Activated CD8-positive, alpha-beta T cell treated with anti-CD3 and anti-CD28 coated beads for 36 hours (primary cell): ENCODE measurements around the gene MAPK8IP2. TPM values are rescaled to one million over a fixed set of nuclear protein-coding genes. Genes with fewer than 3 reads are reported as not detected.

ENCODE experiments used
- ATAC-seq: fragments of 200-7000 bp; cut with Tn5 transposase; one replicate; pipeline ENCODE4 v1.10.0; 2021; ENCODE audit warnings: mild to moderate bottlenecking, moderate library complexity
- CTCF ChIA-PET: fragments of 350-600 bp; sonication (Branson Sonifier 250); formaldehyde crosslinking; loops from one replicate; lab custom pipeline; 2021; ENCODE audit warnings: antibody characterized with exemption; lab: Charles Lee
- POLR2A ChIA-PET: fragments of 350-600 bp; sonication (Branson Sonifier 250); formaldehyde crosslinking; loops from one replicate; lab custom pipeline; 2021; ENCODE audit warnings: antibody characterized with exemption; lab: Charles Lee
- DNase-seq: peaks from one replicate; pipeline ENCODE4 v3.0.0-alpha.2; 2020
- H3K27ac Mint-ChIP-seq: one replicate; pipeline ENCODE4 v1.8.0; 2021; ENCODE audit warnings: mild to moderate bottlenecking, mixed read lengths
- H3K27me3 Mint-ChIP-seq: one replicate; pipeline ENCODE4 v1.8.0; 2021; ENCODE audit warnings: mixed read lengths
- H3K36me3 Mint-ChIP-seq: one replicate; pipeline ENCODE4 v1.8.0; 2021; ENCODE audit warnings: low read depth, mixed read lengths
- H3K4me1 Mint-ChIP-seq: one replicate; pipeline ENCODE4 v1.8.0; 2021; ENCODE audit warnings: low read depth, mixed read lengths
- H3K4me3 Mint-ChIP-seq: one replicate; pipeline ENCODE4 v1.8.0; 2021; ENCODE audit warnings: mild to moderate bottlenecking, moderate library complexity, mixed read lengths
- H3K9me3 Mint-ChIP-seq: one replicate; pipeline ENCODE4 v1.8.0; 2021; ENCODE audit warnings: mixed read lengths
- CTCF ChIP-seq: fragments of 200-600 bp; IDR thresholded peaks from one replicate; pipeline ENCODE4 v1.8.0; 2022; ENCODE audit warnings: antibody characterized with exemption, mild to moderate bottlenecking
- intact Hi-C: fragments of 100-400 bp; cut with micrococcal nuclease; formaldehyde crosslinking; loops from one replicate; pipeline ENCODE4 v1.10.0; 2022
- total RNA-seq, 2 experiments: library from RNA; stranded (reverse); gene quantifications; one replicate each; pipeline ENCODE4 v1.2.3, GENCODE V29; 2021

Gene MAPK8IP2
- total RNA-seq, 2 experiments from 2014 or later: 0.11 TPM

- Mint-ChIP-seq H3K27ac (peak overlapping the region; percentile 4), H3K4me3 (peak overlapping the region; percentile 16), H3K9me3 (no peaks in the 10 kb centered on the region), H3K36me3 (no peaks in the 10 kb centered on the region), H3K27me3 (no peaks in the 10 kb centered on the region), H3K4me1 (peaks cover 15% of the 10 kb centered on the region)
- intact Hi-C loops: no loop called here
- ChIA-PET POLR2A (no interaction called here), CTCF (interaction anchor here (1.6 kb wide), 1 partner anchor 16 kb away, joined by 5 read pairs; the partner anchor contains the start of gene KLHDC7B)
- ATAC-seq (no peak), DNase-seq (no peak)
- TF ChIP-seq CTCF: no peak
These were observed 38.9 kb upstream of the MAPK8IP2 start for GRCh38 chr22:50561401-50562358.

- H3K36me3 Mint-ChIP-seq: peaks cover 2% of the 10 kb centered on the region
- intact Hi-C loops: no loop called here
- peak within 1 kb of the TSS; percentile 47 for H3K27ac Mint-ChIP-seq
These were observed 37.8 kb upstream of the MAPK8IP2 start, which contains the start of gene SYCE3 for GRCh38 chr22:50562523-50563412. TSS of gene SYCE3 (minus strand) at chr22:50562919. CDS start at chr22:50556405, 6,514 bp downstream.

GRCh38 chr22:50563413-50564160, 37.0 kb upstream of the MAPK8IP2 start:
- ATAC-seq (no peak), DNase-seq (no peak)
- intact Hi-C loops: no loop called here
- ChIA-PET CTCF (interaction anchor here (0.8 to 3.3 kb wide), 22 partner anchors 9 to 95 kb away, joined by 3 to 32 read pairs (median 5); partner anchors contain the start of genes CHKB, KLHDC7B, LMF2 and NCAPH2), POLR2A (interaction anchor here (0.6 to 4.4 kb wide), 15 partner anchors 9 to 57 kb away, joined by 3 to 36 read pairs (median 5); partner anchors contain the start of gene SCO2)
- Mint-ChIP-seq H3K4me1 (peaks cover 15% of the 10 kb centered on the region), H3K36me3 (peaks cover 6% of the 10 kb centered on the region), H3K4me3 (peak overlapping the region; percentile 83), H3K9me3 (no peaks in the 10 kb centered on the region), H3K27me3 (no peaks in the 10 kb centered on the region), H3K27ac (peak overlapping the region; percentile 47)
- no peak for TF ChIP-seq CTCF

More at GRCh38 chr22:50562523-50563412, 37.8 kb upstream of the MAPK8IP2 start, which contains the start of gene SYCE3:
- no peaks in the 10 kb centered on the region for H3K9me3 Mint-ChIP-seq
- DNase-seq (peak; percentile 98), ATAC-seq (peak; percentile 99)
- TF ChIP-seq CTCF: peak; percentile 82
- ChIA-PET POLR2A (interaction anchor here (0.6 to 4.4 kb wide), 16 partner anchors 10 to 93 kb away, joined by 3 to 36 read pairs (median 5); partner anchors contain the start of gene SCO2), CTCF (interaction anchor here (0.6 to 3.3 kb wide), 23 partner anchors 9 to 176 kb away, joined by 3 to 32 read pairs (median 5); partner anchors contain the start of genes CHKB, KLHDC7B, LMF2 and NCAPH2)
- H3K4me1 Mint-ChIP-seq: peaks cover 15% of the 10 kb centered on the region
- no peaks in the 10 kb centered on the region for H3K27me3 Mint-ChIP-seq
- H3K4me3 Mint-ChIP-seq: peak within 1 kb of the TSS; percentile 83

- Mint-ChIP-seq H3K36me3 (peaks cover 9% of the 10 kb centered on the region), H3K9me3 (no peaks in the 10 kb centered on the region), H3K4me3 (peak overlapping the region; percentile 20), H3K27ac (no peak overlapping the region), H3K4me1 (peaks cover 15% of the 10 kb centered on the region), H3K27me3 (no peaks in the 10 kb centered on the region)
- DNase-seq (no peak), ATAC-seq (no peak)
- CTCF ChIA-PET: interaction anchor here (2.1 to 3.3 kb wide), 5 partner anchors 12 to 56 kb away, joined by 14 to 30 read pairs (median 23); partner anchors contain the start of gene SCO2
- intact Hi-C loops: no loop called here
- POLR2A ChIA-PET: interaction anchor here (1.0 to 4.4 kb wide), 10 partner anchors 8 to 57 kb away, joined by 3 to 36 read pairs (median 6); partner anchors contain the start of gene SCO2
- no peak for TF ChIP-seq CTCF
These were observed 36.3 kb upstream of the MAPK8IP2 start for GRCh38 chr22:50564289-50564688.
